Uterus (tissue), 4 donors: ENCODE measurements around the gene FAM180A. TPM values are rescaled to one million over a fixed set of nuclear protein-coding genes. Genes with fewer than 3 reads are reported as not detected.

ENCODE experiments used
- DNase-seq, 2 donors: peaks; one replicate each; pipeline ENCODE4 v3.0.0-alpha.2; 2019 to 2020
- H3K27ac ChIP-seq, 2 donors: fragments of 200-600 bp; sonication (generic); 1 replicate in 1 of 2; 2 replicates in 1 of 2; pipeline ENCODE4 v1.5.1; 2016 to 2018
- H3K27me3 ChIP-seq, 2 donors: fragments of 200-600 bp; sonication (generic); one replicate each; pipeline ENCODE4 v1.5.1; 2018 to 2019; ENCODE audit warnings: control low read depth in 1 of 2
- H3K36me3 ChIP-seq, 2 donors: fragments of 200-600 bp; sonication (generic); one replicate each; pipeline ENCODE4 v1.5.1; 2019; ENCODE audit warnings: control low read depth in 1 of 2
- H3K4me1 ChIP-seq, 2 donors: fragments of 200-600 bp; sonication (generic); one replicate each; pipeline ENCODE4 v1.5.1; 2018 to 2019; ENCODE audit warnings: control low read depth in 1 of 2
- H3K4me3 ChIP-seq, 2 donors: fragments of 200-600 bp; sonication (generic); 1 replicate in 1 of 2; 2 replicates in 1 of 2; pipeline ENCODE4 v1.5.1; 2018 to 2019; ENCODE audit warnings: mild to moderate bottlenecking in 1 of 2
- H3K9me3 ChIP-seq, 2 donors: fragments of 200-600 bp; sonication (generic); one replicate each; pipeline ENCODE4 v1.5.1; 2019; ENCODE audit warnings: control low read depth in 1 of 2
- CTCF ChIP-seq, 4 experiments: fragments of 200-600 bp in 2 of 4; fragments of 450-650 bp in 2 of 4; sonication (generic) in 2 of 4; IDR thresholded peaks; one replicate each; pipeline ENCODE4 v1.5.1; 2016 to 2019; ENCODE audit warnings: antibody characterized with exemption in 4 of 4, mild to moderate bottlenecking in 2 of 4, moderate library complexity in 1 of 4
- POLR2A ChIP-seq, 2 donors: fragments of 450-650 bp; IDR thresholded peaks; one replicate each; pipeline ENCODE4 v1.6.1; 2016; ENCODE audit warnings: antibody characterized with exemption in 2 of 2, mild to moderate bottlenecking in 1 of 2, moderate library complexity in 1 of 2
- intact Hi-C: fragments of 100-400 bp; cut with DNase I; formaldehyde crosslinking; loops from one replicate; pipeline ENCODE4 v1.15.1; 2023; ENCODE audit warnings: low total_unique reads
- total RNA-seq, 4 donors: library from RNA; depleted of rRNA in 3 of 4; stranded (reverse); fragments of >200 nt in 3 of 4; gene quantifications; one replicate each; pipeline versions ENCODE4 v1.1.0 to v1.2.4, GENCODE V29; 2014 to 2023
- donor health status: DM: yes; HTN: yes; CAD: no.

Gene FAM180A
- total RNA-seq, 4 donors from 2014 or later, result 0.51 to 12.6 (median 6.3) TPM; not detected in 1

GRCh38 chr7:135759532-135759931 lies 10.9 kb upstream of the FAM180A start:
- DNase-seq, result no peak
- no peak overlapping the region for H3K4me3 ChIP-seq
- H3K4me1 ChIP-seq, result no peaks in the 10 kb centered on the region
- H3K9me3 ChIP-seq, result no peaks in the 10 kb centered on the region
- intact Hi-C loops, result no loop called here
- H3K27me3 ChIP-seq, result no peaks in the 10 kb centered on the region
- H3K36me3 ChIP-seq, result no peaks in the 10 kb centered on the region
- no peak for TF ChIP-seq POLR2A (IDR thresholded peaks at IDR 0.05)
- TF ChIP-seq CTCF (IDR thresholded peaks at IDR 0.05), result no peak
- peak overlapping the region in 1 of 2 donors; percentile 91 for H3K27ac ChIP-seq

DNA sequence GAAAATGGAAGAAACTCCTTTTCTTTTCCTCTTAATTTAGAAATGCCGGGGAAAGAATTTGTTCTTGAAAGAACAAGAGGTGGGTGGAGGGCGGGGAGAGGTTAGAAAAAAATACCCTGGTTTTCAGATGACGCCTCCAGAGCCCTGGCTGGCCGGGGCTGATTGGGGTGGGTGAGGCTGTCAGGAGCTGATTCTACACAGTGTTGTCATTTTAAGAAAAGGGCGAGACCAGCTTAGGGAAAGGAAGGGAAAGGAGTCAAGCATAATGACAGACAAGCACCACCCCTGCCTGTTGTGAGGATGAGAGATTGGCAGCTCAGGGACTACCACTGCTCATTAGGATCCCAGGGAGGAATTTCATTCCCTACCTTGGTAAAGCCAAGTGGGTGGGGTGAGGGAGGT lies 9.9 kb upstream of the FAM180A start:
- H3K4me1 ChIP-seq, result no peaks in the 10 kb centered on the region
- no peak for TF ChIP-seq POLR2A (IDR thresholded peaks at IDR 0.05)
- TF ChIP-seq CTCF (IDR thresholded peaks at IDR 0.05), result no peak

DNA sequence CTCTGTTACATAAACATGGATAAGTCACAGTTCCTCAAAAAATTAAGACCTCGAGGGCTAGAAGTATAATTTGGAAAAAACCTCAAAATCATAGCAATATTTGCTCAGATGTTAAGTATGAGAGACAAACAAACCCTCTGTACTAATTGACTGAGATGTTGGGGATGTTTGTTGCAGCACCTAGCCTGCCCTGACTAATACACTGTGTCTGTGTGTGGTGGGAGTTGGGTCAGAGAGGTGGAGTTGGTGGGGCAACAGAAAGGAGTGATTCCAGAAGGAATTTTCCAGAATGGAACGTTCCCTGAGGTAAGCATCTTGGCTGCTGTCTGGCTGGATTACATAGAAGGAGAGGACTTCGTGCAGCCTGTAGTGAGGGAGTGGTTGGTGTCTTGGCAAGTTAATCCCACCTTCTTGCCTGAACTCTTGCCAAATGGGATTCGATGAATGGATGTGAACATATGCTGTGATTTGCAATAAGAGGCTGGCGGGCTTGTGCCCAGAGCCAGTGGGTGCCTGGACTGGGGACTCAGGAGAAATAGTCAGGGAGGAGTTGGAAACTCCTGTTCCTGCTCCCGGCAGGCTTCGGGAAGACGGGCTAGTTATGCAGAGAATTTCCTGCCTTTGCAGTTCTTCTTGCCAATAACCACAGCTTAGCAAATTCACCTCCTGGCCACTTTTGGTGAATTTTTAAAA lies 9.3 kb upstream of the FAM180A start:
- no peaks in the 10 kb centered on the region for H3K4me1 ChIP-seq
- H3K27me3 ChIP-seq, result no peaks in the 10 kb centered on the region
- TF ChIP-seq CTCF (IDR thresholded peaks at IDR 0.05), result no peak
- TF ChIP-seq POLR2A (IDR thresholded peaks at IDR 0.05), result no peak
- intact Hi-C loops, result no loop called here
- DNase-seq, result peak; percentile 43 to 49
- H3K27ac ChIP-seq, result peak overlapping the region; percentile 67 to 91
- no peaks in the 10 kb centered on the region for H3K9me3 ChIP-seq
- no peaks in the 10 kb centered on the region for H3K36me3 ChIP-seq
- H3K4me3 ChIP-seq, result peak overlapping the region; percentile 21 to 29

More for the DNA sequence above, 9.9 kb upstream of the FAM180A start:
- DNase-seq, result no peak
- H3K4me3 ChIP-seq, result peak overlapping the region; percentile 21 to 29
- H3K27ac ChIP-seq, result peak overlapping the region; percentile 67 to 91
- no peaks in the 10 kb centered on the region for H3K27me3 ChIP-seq
- intact Hi-C loops, result no loop called here
- H3K9me3 ChIP-seq, result no peaks in the 10 kb centered on the region
- H3K36me3 ChIP-seq, result no peaks in the 10 kb centered on the region

GRCh38 chr7:135756191-135756590 lies 7.6 kb upstream of the FAM180A start:
- H3K36me3 ChIP-seq, result no peaks in the 10 kb centered on the region
- no peaks in the 10 kb centered on the region for H3K27me3 ChIP-seq
- no peaks in the 10 kb centered on the region for H3K4me1 ChIP-seq
- no peaks in the 10 kb centered on the region for H3K9me3 ChIP-seq
- H3K27ac ChIP-seq, result peak overlapping the region in 1 of 2 donors; percentile 79
- intact Hi-C loops, result no loop called here
- TF ChIP-seq CTCF (IDR thresholded peaks at IDR 0.05), result no peak
- no peak for TF ChIP-seq POLR2A (IDR thresholded peaks at IDR 0.05)
- DNase-seq, result no peak
- H3K4me3 ChIP-seq, result no peak overlapping the region

DNA sequence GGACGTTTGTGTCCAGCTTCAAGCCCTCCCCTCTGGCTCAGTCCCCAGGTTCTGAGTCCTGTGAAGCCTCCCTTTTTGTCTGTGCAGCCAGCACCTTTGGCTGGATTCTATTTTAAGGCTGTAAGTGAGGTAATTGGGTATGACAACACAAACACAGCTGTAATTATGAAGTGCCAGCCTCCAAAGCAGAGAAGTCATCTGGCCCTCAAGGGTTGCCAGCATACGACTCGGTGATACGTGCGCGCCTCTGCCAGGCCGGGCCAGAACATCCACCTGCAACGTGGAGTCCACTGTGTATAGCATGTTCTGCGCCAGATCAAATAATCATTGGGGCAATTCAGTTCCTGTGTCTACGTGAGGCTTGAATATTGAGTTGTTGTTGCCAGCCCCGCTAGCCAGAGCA lies 6.7 kb upstream of the FAM180A start:
- peak; percentile 69 to 70 for DNase-seq
- H3K27ac ChIP-seq, result peak overlapping the region; percentile 41 to 79
- H3K9me3 ChIP-seq, result no peaks in the 10 kb centered on the region
- H3K4me1 ChIP-seq, result no peaks in the 10 kb centered on the region
- TF ChIP-seq CTCF (IDR thresholded peaks at IDR 0.05), result no peak
- TF ChIP-seq POLR2A (IDR thresholded peaks at IDR 0.05), result no peak
- H3K27me3 ChIP-seq, result no peaks in the 10 kb centered on the region
- H3K4me3 ChIP-seq, result no peak overlapping the region
- intact Hi-C loops, result no loop called here
- no peaks in the 10 kb centered on the region for H3K36me3 ChIP-seq
